ENCODE results near the gene ZNF296. TPM values are rescaled to one million over a fixed set of nuclear protein-coding genes. Genes with fewer than 3 reads are reported as not detected.

The ZNF296 gene
- total RNA-seq, 2 experiments from 2014 or later: 13.5 to 31.4 TPM

DNA sequence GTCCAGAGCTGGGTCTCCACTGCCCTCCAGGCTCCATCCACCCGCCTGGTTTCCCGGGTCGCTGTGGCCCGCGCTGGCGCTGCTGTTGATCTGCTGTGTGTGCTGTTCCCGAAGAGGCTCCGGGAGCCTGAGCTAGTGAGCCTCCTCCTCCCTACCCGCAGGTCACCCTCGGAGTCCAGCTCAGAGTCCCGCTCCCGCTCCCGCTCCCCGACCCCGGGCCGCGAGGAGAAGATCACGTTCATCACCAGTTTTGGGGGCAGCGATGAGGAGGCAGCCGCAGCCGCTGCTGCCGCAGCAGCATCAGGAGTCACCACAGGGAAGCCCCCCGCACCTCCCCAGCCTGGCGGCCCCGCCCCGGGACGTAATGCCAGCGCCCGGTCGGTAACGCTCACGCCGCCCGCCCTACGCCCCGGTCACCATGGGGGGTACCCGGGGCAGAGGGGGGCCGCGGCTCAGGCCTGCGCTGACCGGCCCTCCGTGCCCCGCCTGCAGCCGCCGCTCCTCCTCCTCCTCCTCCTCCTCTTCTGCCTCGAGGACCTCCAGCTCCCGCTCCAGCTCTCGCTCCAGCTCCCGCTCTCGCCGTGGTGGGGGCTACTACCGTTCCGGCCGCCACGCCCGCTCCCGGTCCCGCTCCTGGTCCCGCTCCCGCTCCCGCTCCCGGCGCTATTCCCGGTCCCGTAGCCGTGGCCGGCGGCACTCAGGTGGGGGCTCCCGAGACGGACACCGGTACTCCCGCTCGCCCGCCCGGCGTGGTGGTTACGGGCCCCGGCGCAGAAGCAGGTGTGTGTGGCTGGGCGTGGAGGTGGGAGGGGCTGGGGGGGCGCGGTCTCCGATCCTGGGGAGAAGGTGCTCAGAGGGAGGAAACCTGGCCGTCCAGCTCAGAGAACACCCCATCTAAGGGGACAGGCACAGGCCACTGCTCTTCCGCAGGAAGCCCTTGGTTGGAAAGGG, 12.2 kb downstream of the ZNF296 start:
- ChIA-PET CTCF (ENCODE audit: unreplicated experiment) (no interaction called here), POLR2A (no interaction called here)
- Histone ChIP-seq H3K9me2 (ENCODE audit: insufficient read depth, low read length) (no peaks in the 10 kb centered on the region), H3K36me3 (ENCODE audit: insufficient read depth, low read length) (peaks cover 95% of the 10 kb centered on the region), H4K20me1 (ENCODE audit: insufficient read depth, low read length) (no peaks in the 10 kb centered on the region), H3K27ac (ENCODE audit: low read depth, low read length, poor library complexity, severe bottlenecking) (no peak overlapping the region), H2AFZ (ENCODE audit: low read length) (no peak overlapping the region), H3K4me2 (ENCODE audit: low read length) (no peak overlapping the region), H3K4me1 (ENCODE audit: insufficient read depth, low read length, poor library complexity, severe bottlenecking) (peaks cover 10% of the 10 kb centered on the region), H3K79me2 (ENCODE audit: insufficient read depth, low read depth, low read length) (no peaks in the 10 kb centered on the region), H3K9me3 (ENCODE audit: low read length) (no peaks in the 10 kb centered on the region), H3K4me3 (ENCODE audit: low read depth, low read length, poor library complexity, severe bottlenecking) (no peak overlapping the region)
- intact Hi-C loops (cut with micrococcal nuclease; ENCODE audit: unreplicated experiment): no loop called here
- TF ChIP-seq, protein P1, sequence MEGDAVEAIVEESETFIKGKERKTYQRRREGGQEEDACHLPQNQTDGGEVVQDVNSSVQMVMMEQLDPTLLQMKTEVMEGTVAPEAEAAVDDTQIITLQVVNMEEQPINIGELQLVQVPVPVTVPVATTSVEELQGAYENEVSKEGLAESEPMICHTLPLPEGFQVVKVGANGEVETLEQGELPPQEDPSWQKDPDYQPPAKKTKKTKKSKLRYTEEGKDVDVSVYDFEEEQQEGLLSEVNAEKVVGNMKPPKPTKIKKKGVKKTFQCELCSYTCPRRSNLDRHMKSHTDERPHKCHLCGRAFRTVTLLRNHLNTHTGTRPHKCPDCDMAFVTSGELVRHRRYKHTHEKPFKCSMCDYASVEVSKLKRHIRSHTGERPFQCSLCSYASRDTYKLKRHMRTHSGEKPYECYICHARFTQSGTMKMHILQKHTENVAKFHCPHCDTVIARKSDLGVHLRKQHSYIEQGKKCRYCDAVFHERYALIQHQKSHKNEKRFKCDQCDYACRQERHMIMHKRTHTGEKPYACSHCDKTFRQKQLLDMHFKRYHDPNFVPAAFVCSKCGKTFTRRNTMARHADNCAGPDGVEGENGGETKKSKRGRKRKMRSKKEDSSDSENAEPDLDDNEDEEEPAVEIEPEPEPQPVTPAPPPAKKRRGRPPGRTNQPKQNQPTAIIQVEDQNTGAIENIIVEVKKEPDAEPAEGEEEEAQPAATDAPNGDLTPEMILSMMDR (conservative IDR thresholded peaks at IDR 0.05; ENCODE audit: low read length): no peak
- TF ChIP-seq EZH2phosphoT487 (IDR thresholded peaks at IDR 0.05; ENCODE audit: borderline replicate concordance, low read depth, low read length): no peak
- BruUV-seq (replicated peaks): no TSS peak
- no peak for DNase-seq (ENCODE audit: low spot score)

DNA sequence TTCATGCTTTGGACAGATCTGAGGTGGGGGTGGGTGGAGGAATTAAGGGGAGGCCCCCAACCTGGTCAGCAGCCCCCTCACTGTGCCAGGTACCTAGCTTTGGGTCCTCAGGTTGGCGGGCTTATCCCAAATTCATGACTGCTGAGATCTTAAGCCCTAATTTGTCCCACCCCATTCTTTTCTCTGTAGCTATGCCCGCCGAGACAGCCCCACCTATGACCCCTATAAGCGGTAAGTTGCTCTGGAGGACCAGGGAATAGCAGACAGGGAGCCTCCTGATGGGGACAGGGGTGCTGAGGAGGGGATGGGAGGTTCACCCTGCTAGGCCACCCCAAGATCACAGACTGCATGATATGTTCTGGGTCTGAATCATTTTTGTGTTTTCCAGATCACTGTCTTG, 14.3 kb downstream of the ZNF296 start:
- CTCF ChIA-PET (ENCODE audit: unreplicated experiment): no interaction called here
- Histone ChIP-seq H3K4me1 (ENCODE audit: insufficient read depth, low read length, poor library complexity, severe bottlenecking) (peaks cover 19% of the 10 kb centered on the region), H3K9me2 (ENCODE audit: insufficient read depth, low read length) (no peaks in the 10 kb centered on the region), H3K4me2 (ENCODE audit: low read length) (no peak overlapping the region), H2AFZ (ENCODE audit: low read length) (no peak overlapping the region), H3K36me3 (ENCODE audit: insufficient read depth, low read length) (peaks cover 95% of the 10 kb centered on the region), H4K20me1 (ENCODE audit: insufficient read depth, low read length) (no peaks in the 10 kb centered on the region), H3K79me2 (ENCODE audit: insufficient read depth, low read depth, low read length) (no peaks in the 10 kb centered on the region), H3K4me3 (ENCODE audit: low read depth, low read length, poor library complexity, severe bottlenecking) (no peak overlapping the region), H3K27ac (ENCODE audit: low read depth, low read length, poor library complexity, severe bottlenecking) (no peak overlapping the region), H3K9me3 (ENCODE audit: low read length) (no peaks in the 10 kb centered on the region)
- BruUV-seq (replicated peaks): no TSS peak
- TF ChIP-seq, protein P1 (conservative IDR thresholded peaks at IDR 0.05; ENCODE audit: low read length): no peak
- no peak for TF ChIP-seq EZH2phosphoT487 (IDR thresholded peaks at IDR 0.05; ENCODE audit: borderline replicate concordance, low read depth, low read length)
- POLR2A ChIA-PET: no interaction called here
- DNase-seq (ENCODE audit: low spot score): no peak
- intact Hi-C loops (cut with micrococcal nuclease; ENCODE audit: unreplicated experiment): no loop called here

All from OCI-LY7 (cell line).